Epithelial cell of prostate (primary cell): ENCODE data around the gene UBR4.

Source experiments
- DNase-seq: peaks from one replicate; pipeline ENCODE4 v3.0.0-alpha.2; 2011; ENCODE audit warnings: low read depth, low spot score
- H3K27ac ChIP-seq: fragments of 450-650 bp; 2 replicates; pipeline ENCODE4 v1.5.1; 2017; ENCODE audit warnings: mild to moderate bottlenecking

UBR4 gene

GRCh38 chr1:19109545-19109944 lies 100.5 kb downstream of the UBR4 start:
- DNase-seq, result no peak
- no peak overlapping the region for H3K27ac ChIP-seq

GRCh38 chr1:19101244-19101643 lies 108.8 kb downstream of the UBR4 start:
- no peak overlapping the region for H3K27ac ChIP-seq
- no peak for DNase-seq

- no peak overlapping the region for H3K27ac ChIP-seq
- no peak for DNase-seq
These were observed 110.0 kb downstream of the UBR4 start for GRCh38 chr1:19100028-19100427.

- no peak for DNase-seq
- H3K27ac ChIP-seq, result no peak overlapping the region
These were observed 113.1 kb downstream of the UBR4 start for GRCh38 chr1:19096990-19097389.

- no peak overlapping the region for H3K27ac ChIP-seq
- DNase-seq, result no peak
These were observed 113.8 kb downstream of the UBR4 start for GRCh38 chr1:19096036-19096833.

- DNase-seq, result no peak
- H3K27ac ChIP-seq, result no peak overlapping the region
These were observed 118.7 kb downstream of the UBR4 start for GRCh38 chr1:19091196-19091953.

- no peak overlapping the region for H3K27ac ChIP-seq
- no peak for DNase-seq
These were observed 120.5 kb downstream of the UBR4 start for GRCh38 chr1:19089524-19089923.

- H3K27ac ChIP-seq, result no peak overlapping the region
- DNase-seq, result no peak
These were observed 121.2 kb downstream of the UBR4 start for GRCh38 chr1:19088717-19089442.

GRCh38 chr1:19087737-19088594 lies 122.1 kb downstream of the UBR4 start:
- H3K27ac ChIP-seq, result no peak overlapping the region
- DNase-seq, result no peak

- no peak overlapping the region for H3K27ac ChIP-seq
- no peak for DNase-seq
These were observed 122.9 kb downstream of the UBR4 start for GRCh38 chr1:19087017-19087736.

- no peak overlapping the region for H3K27ac ChIP-seq
- no peak for DNase-seq
These were observed 123.7 kb downstream of the UBR4 start for GRCh38 chr1:19086176-19086875.

GRCh38 chr1:19084206-19084738 lies 125.8 kb downstream of the UBR4 start:
- no peak overlapping the region for H3K27ac ChIP-seq
- no peak for DNase-seq

GRCh38 chr1:19083081-19083480 lies 127.0 kb downstream of the UBR4 start:
- DNase-seq, result peak; percentile 33
- H3K27ac ChIP-seq, result peak overlapping the region; percentile 50

- H3K27ac ChIP-seq, result no peak overlapping the region
- DNase-seq, result no peak
These were observed 128.7 kb downstream of the UBR4 start for GRCh38 chr1:19081218-19081893.

- no peak overlapping the region for H3K27ac ChIP-seq
- no peak for DNase-seq
These were observed 129.3 kb downstream of the UBR4 start for GRCh38 chr1:19080721-19081120.

- no peak overlapping the region for H3K27ac ChIP-seq
- DNase-seq, result no peak
These were observed 130.3 kb downstream of the UBR4 start for GRCh38 chr1:19079541-19080472.

GRCh38 chr1:19078536-19078935 lies 131.5 kb downstream of the UBR4 start:
- no peak overlapping the region for H3K27ac ChIP-seq
- no peak for DNase-seq
